Smooth muscle cell of the brain vasculature (primary cell): ENCODE measurements around the gene MATN3.

Experiments
- DNase-seq: peaks from one replicate; pipeline ENCODE4 v3.0.0-alpha.2; 2012; ENCODE audit warnings: low read depth, low spot score

Gene MATN3

DNA sequence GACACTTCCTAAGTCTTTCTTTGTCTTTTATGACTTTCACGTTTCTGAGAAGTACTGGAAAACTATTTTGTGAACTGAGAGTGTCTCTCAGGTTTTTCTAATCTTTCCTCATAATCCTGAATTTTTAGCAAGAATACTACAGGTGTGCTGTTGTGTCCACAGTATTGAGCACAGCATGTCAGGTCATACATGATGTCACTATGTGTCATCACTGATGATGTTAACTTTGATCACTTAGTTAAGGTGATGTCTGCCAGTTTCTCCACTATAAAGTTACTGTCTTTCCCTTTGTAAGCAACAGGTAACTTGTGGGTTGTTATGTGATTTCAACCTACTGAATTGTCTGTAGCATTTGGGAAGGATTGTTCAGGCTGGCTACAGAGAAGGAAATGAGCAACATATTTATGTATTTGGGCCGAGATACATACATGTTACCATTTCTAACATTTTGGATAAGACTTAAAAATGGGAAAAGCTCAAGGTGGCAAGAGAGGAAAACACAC, 11.1 kb downstream of the MATN3 start:
- no peak for DNase-seq

DNA sequence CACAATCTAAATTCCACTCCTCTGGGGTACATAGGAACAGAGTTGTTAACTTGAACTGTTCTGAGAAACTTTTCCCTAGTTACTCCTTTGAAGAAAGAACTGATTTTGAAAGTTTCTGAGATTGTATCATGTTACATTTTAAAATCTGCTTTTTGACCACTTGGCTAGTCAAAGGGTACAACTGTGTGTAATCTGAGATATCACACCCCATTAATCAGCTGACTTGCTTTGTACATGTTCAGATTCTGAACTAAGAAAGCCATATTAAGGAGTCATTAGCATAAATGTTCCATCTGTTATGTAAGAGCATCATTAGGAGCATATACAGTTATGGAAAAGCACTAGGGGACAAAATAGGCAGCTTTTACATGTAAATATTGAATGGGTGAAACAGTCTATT, 18.7 kb downstream of the MATN3 start:
- no peak for DNase-seq

DNA sequence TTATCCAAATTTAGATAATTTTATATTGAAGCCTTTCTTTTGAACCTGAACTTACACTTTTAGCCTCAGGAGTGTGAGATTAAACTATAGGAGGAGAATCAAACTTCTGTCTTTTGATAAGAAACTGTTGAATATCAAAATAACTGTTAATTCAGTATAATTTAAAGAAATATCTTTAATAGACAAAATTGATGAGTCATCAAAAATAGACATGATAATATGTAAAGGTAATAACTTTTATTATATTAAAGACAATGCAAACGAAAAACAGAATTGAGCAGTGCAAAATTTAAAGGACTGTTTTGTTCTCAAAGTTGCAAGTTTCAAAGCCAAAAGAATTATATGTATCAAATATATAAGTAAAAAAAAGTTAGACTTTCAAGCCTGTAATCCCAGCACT, 20.6 kb downstream of the MATN3 start:
- no peak for DNase-seq

- no peak for DNase-seq
Measured at GRCh38 chr2:19990416-19990728, 22.1 kb downstream of the MATN3 start.

DNA sequence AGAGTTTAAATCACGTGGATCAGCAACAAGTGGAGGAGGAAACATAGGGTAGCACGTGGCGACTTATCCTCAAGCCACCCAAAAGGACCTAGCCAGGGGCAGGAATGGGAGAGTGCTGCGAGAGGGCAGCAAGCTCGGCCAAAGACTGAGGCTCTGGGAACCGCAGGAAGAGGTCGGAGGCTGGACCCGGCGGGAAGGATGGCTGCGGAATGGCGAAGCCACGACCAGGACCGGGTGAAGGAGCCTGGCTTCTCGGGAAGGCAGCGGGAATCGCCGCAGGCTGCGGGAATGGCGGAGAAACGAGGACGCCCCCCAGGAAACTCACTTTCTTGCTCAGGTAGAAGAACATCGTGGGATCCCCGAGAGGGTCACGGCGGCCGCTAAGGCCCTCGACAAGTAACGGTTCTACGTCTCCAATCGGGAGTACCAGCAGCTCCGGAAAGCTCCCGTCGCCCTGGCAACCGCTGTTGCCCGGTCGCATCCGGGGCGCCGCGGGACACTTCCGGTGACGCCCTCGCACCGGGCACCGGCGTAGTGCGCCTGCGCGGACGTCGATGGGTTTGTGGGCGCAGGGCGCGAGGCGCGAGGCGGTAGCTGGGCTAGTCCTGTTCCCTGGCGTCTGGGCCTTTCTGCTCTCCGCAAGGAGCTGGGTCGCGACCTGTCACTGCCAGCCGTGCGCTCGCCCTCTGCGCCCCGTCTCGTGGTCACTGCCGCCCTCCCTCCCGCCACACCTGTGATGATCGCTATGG, 22.6 kb downstream of the MATN3 start, which contains the start of gene WDR35:
Gene WDR35, minus strand, starts transcription at position 439 of the 749 bp plus-strand sequence. Its CDS starts 90 bp downstream, at position 349.
- no peak for DNase-seq

DNA sequence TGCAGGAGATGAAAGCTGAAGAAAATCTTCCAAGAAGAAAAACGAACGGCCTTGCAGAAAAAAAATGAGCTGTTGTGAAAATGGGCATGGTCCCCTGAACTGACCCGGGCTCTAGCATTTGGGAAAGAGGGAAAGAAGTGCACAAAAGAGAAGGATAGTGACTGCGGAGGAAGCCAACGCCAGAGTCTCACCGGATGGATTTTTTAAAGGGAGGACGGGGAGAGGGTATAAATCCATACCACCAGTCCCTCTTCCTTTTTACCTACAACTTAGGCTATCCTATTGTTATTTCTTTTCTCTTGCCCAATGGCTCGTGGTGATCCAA, 23.2 kb downstream of the MATN3 start:
- DNase-seq: no peak

DNA sequence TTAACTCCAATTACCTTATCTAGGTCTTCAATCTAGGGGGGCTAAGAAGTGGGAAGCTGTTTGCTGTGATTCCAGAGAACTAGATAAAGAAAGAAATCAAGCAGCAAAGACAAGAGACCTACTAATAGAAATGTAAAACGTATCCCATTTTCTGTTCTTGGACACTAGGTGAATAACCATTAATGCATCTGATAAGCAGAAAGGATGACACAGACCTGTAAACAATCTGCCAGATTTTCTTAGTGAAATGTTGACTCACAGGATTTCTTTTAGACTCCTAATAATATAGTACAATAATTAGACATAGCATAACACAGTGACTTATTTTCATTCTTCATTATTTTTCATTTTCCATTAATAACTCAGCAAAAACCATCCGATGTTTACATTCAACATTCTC, 23.9 kb downstream of the MATN3 start:
- DNase-seq: no peak

DNA sequence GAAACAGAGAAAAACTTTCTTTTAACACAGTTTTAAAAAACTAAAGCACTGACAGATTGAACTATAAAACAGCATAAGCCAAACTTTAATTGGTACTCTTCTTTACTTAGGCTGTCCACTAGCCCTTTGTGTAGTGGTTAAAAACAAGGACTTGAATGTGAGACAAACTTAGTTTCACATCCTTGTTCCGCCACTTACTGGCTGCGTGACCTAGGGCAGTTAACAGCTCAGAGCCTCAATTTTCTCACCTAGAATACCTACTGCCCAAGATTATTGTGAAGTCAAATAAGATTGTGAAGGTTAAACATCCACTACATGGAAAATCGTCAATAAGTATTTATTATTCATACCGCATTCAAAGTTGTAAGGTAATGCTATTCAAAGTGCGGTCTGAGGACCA, 24.5 kb downstream of the MATN3 start:
- no peak for DNase-seq

DNA sequence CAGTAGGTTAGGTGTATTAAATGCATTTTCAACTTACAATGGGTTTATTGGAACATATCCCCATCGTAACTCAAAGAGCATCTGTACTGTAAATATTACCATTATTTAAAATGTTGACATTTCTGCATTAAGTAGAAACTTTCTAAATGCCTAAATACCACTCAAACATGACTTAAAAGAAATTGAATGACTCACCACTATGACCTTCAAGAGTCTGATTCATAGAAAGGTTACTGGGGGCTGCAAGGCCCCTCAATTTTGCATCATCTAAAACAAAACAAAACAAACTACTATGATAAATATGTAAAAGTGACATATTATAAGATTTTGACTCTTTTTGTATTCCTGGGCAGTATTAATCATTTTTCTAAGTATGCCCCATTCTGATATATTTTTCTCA, 30.2 kb downstream of the MATN3 start:
- no peak for DNase-seq

DNA sequence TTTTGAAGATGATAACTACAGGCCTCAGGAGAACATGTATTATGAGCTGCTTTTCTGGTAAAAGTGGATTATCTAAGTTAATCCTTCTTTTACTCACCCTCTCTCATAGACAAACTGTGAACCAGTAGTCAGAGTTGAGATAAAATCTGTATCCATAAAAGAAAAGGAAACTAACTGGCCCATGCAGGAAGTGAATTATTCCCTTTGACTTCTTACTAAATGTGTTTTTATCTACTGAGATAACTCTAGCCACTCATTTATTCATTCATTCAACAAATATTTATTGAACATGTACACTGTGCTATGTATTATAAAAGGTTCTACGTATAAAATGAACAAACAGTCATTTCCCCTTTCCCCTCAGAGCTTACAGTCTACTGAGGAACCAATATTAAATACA, 32.5 kb downstream of the MATN3 start:
- DNase-seq: no peak

DNA sequence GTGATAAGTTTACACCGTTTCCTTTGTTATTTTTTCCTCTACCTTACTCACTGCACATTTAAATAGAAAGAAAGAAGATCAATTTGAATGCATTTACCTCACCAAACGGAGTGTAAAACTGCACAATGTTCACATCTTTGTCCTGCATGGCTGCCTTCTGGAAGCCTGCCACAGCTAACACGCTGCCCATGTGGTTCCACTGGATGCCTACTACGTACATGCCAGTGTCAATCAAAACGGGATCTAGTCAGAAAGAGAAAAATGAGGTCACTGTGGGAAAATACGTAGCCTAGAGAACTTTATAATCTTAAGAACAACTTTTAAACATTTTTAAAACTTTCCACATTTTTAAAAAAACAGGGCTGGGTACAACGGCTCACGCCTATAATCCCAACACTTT, 39.0 kb downstream of the MATN3 start:
- no peak for DNase-seq

DNA sequence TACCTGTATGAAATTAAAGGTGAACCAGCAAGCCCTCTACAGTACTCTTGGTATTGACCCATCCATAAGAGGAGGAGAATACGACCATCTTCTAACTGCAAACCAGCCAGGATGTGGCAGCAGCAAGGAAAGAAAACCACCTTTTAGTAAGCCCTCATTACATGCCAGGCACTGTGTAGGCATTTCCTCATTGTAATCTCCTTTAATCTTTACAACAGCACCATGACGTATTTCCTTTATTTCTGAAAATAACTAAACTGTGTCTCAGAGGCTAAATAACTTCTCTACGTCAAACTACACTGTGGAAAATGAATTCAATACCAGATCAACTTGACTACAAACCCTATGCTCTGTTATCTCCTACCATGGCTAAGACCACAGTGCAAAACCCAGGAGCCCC, 40.8 kb downstream of the MATN3 start:
- DNase-seq: no peak

GRCh38 chr2:19963386-19963785, 49.1 kb downstream of the MATN3 start:
- DNase-seq: no peak

- no peak for DNase-seq
Measured at GRCh38 chr2:19955544-19956422, 56.7 kb downstream of the MATN3 start.

DNA sequence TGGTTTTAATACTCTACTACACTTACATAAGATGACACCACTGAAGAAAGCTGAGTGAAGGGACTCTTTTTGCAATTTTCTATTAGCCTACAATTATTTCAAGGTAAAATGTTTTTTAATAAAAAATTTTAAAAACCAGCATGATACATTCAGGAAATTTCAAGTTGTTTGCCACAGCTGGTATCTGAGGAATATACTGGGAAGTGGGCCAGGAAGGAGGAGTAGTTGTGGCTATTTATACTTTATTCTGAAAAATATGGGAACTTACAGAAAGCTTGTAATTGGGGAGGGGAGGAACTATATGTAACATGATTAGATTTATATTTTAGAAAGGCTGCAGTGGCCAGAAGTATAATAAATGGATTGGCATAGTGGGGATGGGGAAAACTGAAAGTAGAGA, 63.4 kb downstream of the MATN3 start:
- DNase-seq: no peak

GRCh38 chr2:19947184-19947940, 65.1 kb downstream of the MATN3 start:
- DNase-seq: no peak

DNA sequence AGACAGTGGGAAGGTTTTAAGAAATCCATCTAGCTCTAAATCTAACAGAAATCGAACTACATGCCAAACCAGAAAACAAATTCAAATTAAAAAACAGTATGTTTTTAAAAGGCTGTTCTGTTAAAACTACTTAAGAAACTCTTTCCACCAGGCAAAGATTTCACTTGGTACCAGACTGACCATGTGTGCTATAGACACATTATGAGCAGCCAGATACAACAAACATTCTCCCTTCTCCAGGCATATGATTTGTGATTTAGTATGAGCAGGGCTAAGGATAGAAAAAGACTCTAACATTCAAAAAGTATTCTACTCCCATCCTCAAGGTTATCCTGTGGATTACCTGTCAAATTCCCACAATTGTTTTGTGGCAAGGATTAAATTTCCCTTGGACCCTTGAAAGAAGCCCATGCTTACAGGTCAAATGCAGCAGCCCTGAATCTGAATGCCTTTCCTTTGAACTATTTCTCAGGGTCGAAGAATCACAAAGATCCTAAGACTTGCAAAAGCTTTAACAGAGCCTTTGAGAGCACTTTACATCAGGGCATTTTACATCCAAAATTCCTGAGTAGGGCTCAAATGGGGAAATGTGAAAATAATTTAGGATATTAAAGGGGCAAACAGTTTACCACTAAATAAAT, 68.1 kb downstream of the MATN3 start:
- no peak for DNase-seq

- no peak for DNase-seq
Measured at GRCh38 chr2:19943189-19943588, 69.3 kb downstream of the MATN3 start.

- DNase-seq: no peak
Measured at GRCh38 chr2:19942199-19942598, 70.3 kb downstream of the MATN3 start.
